Peyer's patch (tissue), 4 donors: ENCODE measurements around the gene AMPD3.

Experiments used
- POLR2A ChIP-seq, 2 donors: fragments of 450-650 bp; IDR thresholded peaks; one replicate each; pipeline ENCODE4 v1.5.1; 2017; ENCODE audit warnings: antibody characterized with exemption in 2 of 2, mild to moderate bottlenecking in 2 of 2, moderate library complexity in 2 of 2
- TF ChIP-seq, protein P1 (sequence below), 6 experiments: fragments of 450-650 bp in 4 of 6; fragments of 200-600 bp in 2 of 6; sonication (generic) in 1 of 6; IDR thresholded peaks; one replicate each; pipeline ENCODE4 v1.5.1; 2017 to 2019; ENCODE audit warnings: antibody characterized with exemption in 6 of 6, mild to moderate bottlenecking in 3 of 6, moderate library complexity in 1 of 6

DNA sequence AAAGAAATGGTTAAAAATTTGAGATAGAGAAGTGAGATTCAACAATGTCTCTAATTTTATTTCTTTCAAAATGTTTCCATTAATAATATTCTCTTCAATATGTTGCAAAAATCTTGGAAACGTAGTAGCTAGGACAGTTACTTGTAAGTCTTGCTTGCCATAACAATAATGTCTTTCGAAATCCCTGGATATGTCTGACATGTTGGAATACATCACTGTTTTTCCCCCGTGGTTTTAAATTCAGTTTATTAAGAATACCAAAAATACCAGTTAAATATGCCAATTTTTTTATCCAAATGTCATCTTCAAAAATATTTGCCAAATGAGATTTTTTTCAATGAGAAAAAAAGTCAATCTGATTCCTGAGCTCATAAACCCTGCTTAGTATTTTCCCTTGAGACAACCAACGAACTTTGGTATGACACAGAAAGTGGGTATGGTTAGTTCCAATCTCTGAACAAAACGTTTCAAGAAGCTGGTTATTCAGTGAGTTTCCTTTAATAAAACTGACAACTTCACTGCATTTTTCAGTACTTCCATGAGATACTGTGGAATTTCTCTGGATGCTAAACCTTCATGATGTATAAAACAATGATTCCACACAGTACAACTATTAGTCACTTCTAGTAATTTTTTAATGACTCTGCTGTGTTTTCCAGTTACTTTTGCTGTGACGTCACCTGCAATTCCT lies 36.7 kb upstream of the AMPD3 start:
- TF ChIP-seq, protein P1, sequence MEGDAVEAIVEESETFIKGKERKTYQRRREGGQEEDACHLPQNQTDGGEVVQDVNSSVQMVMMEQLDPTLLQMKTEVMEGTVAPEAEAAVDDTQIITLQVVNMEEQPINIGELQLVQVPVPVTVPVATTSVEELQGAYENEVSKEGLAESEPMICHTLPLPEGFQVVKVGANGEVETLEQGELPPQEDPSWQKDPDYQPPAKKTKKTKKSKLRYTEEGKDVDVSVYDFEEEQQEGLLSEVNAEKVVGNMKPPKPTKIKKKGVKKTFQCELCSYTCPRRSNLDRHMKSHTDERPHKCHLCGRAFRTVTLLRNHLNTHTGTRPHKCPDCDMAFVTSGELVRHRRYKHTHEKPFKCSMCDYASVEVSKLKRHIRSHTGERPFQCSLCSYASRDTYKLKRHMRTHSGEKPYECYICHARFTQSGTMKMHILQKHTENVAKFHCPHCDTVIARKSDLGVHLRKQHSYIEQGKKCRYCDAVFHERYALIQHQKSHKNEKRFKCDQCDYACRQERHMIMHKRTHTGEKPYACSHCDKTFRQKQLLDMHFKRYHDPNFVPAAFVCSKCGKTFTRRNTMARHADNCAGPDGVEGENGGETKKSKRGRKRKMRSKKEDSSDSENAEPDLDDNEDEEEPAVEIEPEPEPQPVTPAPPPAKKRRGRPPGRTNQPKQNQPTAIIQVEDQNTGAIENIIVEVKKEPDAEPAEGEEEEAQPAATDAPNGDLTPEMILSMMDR (IDR thresholded peaks at IDR 0.05) = no peak
- TF ChIP-seq POLR2A (IDR thresholded peaks at IDR 0.05) = no peak
